Retinal pigment epithelial cell (primary cell): Measurements from ENCODE around the gene ABCC1.

Experiments
- DNase-seq: peaks from one replicate; pipeline ENCODE4 v3.0.0-alpha.2; 2010; ENCODE audit warnings: low read depth
- H3K4me3 ChIP-seq: 2 replicates; pipeline ENCODE4 v1.5.1; 2011; ENCODE audit warnings: mild to moderate bottlenecking, low read length, control low read depth, moderate library complexity
- TF ChIP-seq, protein P1 (sequence below): conservative IDR thresholded peaks from 2 replicates; pipeline ENCODE4 v1.5.1; 2011; ENCODE audit warnings: low read depth, low read length, control low read depth, inconsistent platforms

ABCC1 gene

DNA sequence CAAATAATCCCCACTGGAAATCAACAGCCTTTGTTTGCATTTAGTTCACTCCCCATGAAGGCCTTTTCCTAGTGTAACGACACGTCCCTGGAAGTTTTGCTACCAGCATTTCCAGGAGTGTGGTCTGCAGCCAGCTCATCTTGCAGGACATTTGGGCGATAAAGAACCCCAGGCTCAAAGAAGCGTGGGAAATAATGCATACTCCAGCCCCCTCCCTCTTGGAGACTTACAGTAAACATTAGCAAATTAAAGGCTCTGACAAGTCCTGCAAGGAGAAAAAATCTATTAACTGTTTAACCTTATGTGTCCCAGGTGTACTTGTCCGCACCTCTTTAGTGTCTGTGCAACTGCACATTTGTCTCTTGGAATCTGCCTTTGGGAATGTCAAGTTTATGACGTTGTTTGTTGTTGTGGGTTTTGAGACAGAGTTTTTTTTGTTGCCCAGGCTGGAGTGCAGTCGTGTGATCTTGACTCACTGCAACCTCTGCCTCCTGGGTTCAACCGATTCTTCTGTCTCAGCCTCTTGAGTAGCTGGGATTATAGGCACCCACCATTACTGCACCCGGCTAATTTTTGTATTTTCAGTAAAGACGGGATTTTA is 131.1 kb downstream of the ABCC1 start:
- no peak overlapping the region for H3K4me3 ChIP-seq
- DNase-seq, result no peak
- TF ChIP-seq, protein P1, sequence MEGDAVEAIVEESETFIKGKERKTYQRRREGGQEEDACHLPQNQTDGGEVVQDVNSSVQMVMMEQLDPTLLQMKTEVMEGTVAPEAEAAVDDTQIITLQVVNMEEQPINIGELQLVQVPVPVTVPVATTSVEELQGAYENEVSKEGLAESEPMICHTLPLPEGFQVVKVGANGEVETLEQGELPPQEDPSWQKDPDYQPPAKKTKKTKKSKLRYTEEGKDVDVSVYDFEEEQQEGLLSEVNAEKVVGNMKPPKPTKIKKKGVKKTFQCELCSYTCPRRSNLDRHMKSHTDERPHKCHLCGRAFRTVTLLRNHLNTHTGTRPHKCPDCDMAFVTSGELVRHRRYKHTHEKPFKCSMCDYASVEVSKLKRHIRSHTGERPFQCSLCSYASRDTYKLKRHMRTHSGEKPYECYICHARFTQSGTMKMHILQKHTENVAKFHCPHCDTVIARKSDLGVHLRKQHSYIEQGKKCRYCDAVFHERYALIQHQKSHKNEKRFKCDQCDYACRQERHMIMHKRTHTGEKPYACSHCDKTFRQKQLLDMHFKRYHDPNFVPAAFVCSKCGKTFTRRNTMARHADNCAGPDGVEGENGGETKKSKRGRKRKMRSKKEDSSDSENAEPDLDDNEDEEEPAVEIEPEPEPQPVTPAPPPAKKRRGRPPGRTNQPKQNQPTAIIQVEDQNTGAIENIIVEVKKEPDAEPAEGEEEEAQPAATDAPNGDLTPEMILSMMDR, result no peak

DNA sequence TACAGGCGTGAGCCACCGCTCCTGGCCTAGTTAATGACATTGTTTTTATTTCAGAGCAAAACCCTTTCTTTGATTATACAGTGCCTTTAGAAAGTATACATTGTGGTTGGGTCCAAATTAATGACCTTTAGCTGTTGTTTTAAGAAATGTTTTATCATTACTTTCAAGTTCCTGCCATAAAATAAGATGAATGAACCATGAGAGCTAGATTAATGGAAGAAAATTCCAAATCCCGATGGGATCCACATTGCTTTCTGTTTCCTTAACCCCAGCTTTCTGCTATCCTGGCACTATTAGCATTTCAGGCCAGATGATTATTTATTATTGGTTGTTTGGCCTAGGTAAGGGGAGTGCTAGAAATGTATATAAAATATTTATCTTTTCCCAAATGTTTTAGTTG is 131.7 kb downstream of the ABCC1 start:
- no peak for DNase-seq
- no peak overlapping the region for H3K4me3 ChIP-seq
- TF ChIP-seq, protein P1, result no peak

GRCh38 chr16:16082255-16082654 is 132.8 kb downstream of the ABCC1 start:
- TF ChIP-seq, protein P1, result no peak
- DNase-seq, result no peak
- no peak overlapping the region for H3K4me3 ChIP-seq

GRCh38 chr16:16083421-16084156 is 134.2 kb downstream of the ABCC1 start:
- no peak for DNase-seq
- TF ChIP-seq, protein P1, result no peak
- H3K4me3 ChIP-seq, result no peak overlapping the region

- no peak for DNase-seq
- TF ChIP-seq, protein P1, result no peak
- no peak overlapping the region for H3K4me3 ChIP-seq
These were observed 135.5 kb downstream of the ABCC1 start for GRCh38 chr16:16084874-16085273.

GRCh38 chr16:16086653-16087446 is 137.4 kb downstream of the ABCC1 start:
- TF ChIP-seq, protein P1, result no peak
- DNase-seq, result no peak

GRCh38 chr16:16090238-16090637 is 140.8 kb downstream of the ABCC1 start:
- H3K4me3 ChIP-seq, result no peak overlapping the region
- TF ChIP-seq, protein P1, result no peak
- no peak for DNase-seq

More at GRCh38 chr16:16086653-16087446, 137.4 kb downstream of the ABCC1 start:
- no peak overlapping the region for H3K4me3 ChIP-seq
